ENCODE measurements around the gene CCNA1.

CCNA1 gene

GRCh38 chr13:36454987-36455386, 22.7 kb downstream of the CCNA1 start:
- DNase-seq, result no peak

GRCh38 chr13:36456577-36456976, 24.3 kb downstream of the CCNA1 start:
- no peak for DNase-seq

GRCh38 chr13:36461506-36461905, 29.2 kb downstream of the CCNA1 start:
- no peak for DNase-seq

- no peak for DNase-seq
Measured at GRCh38 chr13:36475468-36475867, 43.2 kb downstream of the CCNA1 start.

GRCh38 chr13:36476661-36477060, 44.4 kb downstream of the CCNA1 start:
- DNase-seq, result no peak

GRCh38 chr13:36480726-36481427, 48.6 kb downstream of the CCNA1 start:
- DNase-seq, result no peak

- DNase-seq, result no peak
Measured at GRCh38 chr13:36490055-36490454, 57.8 kb downstream of the CCNA1 start.

All from NCI-H345 (cell line).